Activated CD4-positive, alpha-beta T cell treated with anti-CD3 and anti-CD28 coated beads for 36 hours (primary cell): Measurements from ENCODE around the gene ZNF746. TPM values are rescaled to one million over a fixed set of nuclear protein-coding genes. Genes with fewer than 3 reads are reported as not detected.
"Not testable (repeated sequence)": the region's sequence is repeated elsewhere in the genome, so short reads cannot be mapped to it uniquely, and the experiment has no call there.

ENCODE experiments used
- ATAC-seq: fragments of 200-7000 bp; cut with Tn5 transposase; one replicate; pipeline ENCODE4 v1.10.0; 2021; ENCODE audit warnings: mild to moderate bottlenecking, moderate library complexity
- CTCF ChIA-PET: fragments of 350-600 bp; sonication (Branson Sonifier 250); formaldehyde crosslinking; loops from one replicate; lab custom pipeline; 2021; ENCODE audit warnings: antibody characterized with exemption; lab: Charles Lee
- POLR2A ChIA-PET: fragments of 350-600 bp; sonication (Branson Sonifier 250); formaldehyde crosslinking; loops from one replicate; lab custom pipeline; 2021; ENCODE audit warnings: antibody characterized with exemption, inconsistent platforms; lab: Charles Lee
- DNase-seq: peaks from one replicate; pipeline ENCODE4 v3.0.0-alpha.2; 2020
- H3K27ac Mint-ChIP-seq: one replicate; pipeline ENCODE4 v1.8.0; 2021; ENCODE audit warnings: mixed read lengths
- H3K27me3 Mint-ChIP-seq: one replicate; pipeline ENCODE4 v1.8.0; 2021; ENCODE audit warnings: mixed read lengths
- H3K36me3 Mint-ChIP-seq: one replicate; pipeline ENCODE4 v1.8.0; 2021; ENCODE audit warnings: low read depth, mixed read lengths
- H3K4me1 Mint-ChIP-seq: one replicate; pipeline ENCODE4 v1.8.0; 2021; ENCODE audit warnings: mixed read lengths
- H3K4me3 Mint-ChIP-seq: one replicate; pipeline ENCODE4 v1.8.0; 2021; ENCODE audit warnings: mild to moderate bottlenecking, moderate library complexity, mixed read lengths
- H3K9me3 Mint-ChIP-seq: one replicate; pipeline ENCODE4 v1.8.0; 2021; ENCODE audit warnings: low read depth, mixed read lengths
- intact Hi-C, 2 experiments: fragments of 100-400 bp; cut with DNase I in 1 of 2; cut with micrococcal nuclease in 1 of 2; formaldehyde crosslinking; loops; one replicate each; pipeline versions ENCODE4 v1.14.2 to v1.15.1; 2022 to 2024; cut with DNase I, micrococcal nuclease
- total RNA-seq, 2 experiments: library from RNA; stranded (reverse); gene quantifications; one replicate each; pipeline ENCODE4 v1.2.3, GENCODE V29; 2021

Gene ZNF746
- total RNA-seq, 2 experiments from 2014 or later, result 14.2 to 15.2 TPM

GRCh38 chr7:149459201-149459539, 38.4 kb downstream of the ZNF746 start:
- Mint-ChIP-seq H3K27me3 (peaks cover 3% of the 10 kb centered on the region), H3K4me1 (peaks cover 21% of the 10 kb centered on the region), H3K9me3 (no peaks in the 10 kb centered on the region), H3K4me3 (peak overlapping the region; percentile 74), H3K27ac (peak overlapping the region; percentile 53), H3K36me3 (peaks cover 14% of the 10 kb centered on the region)
- ChIA-PET CTCF (interaction anchor here (1.1 to 3.2 kb wide), 2 partner anchors 36 to 37 kb away, joined by 3 to 14 read pairs; no protein-coding TSS in a partner anchor), POLR2A (interaction anchor here (0.5 to 0.7 kb wide), 3 partner anchors 21 to 337 kb away, joined by 3 to 4 read pairs (median 3); no protein-coding TSS in a partner anchor)
- DNase-seq (no peak), ATAC-seq (no peak)
- intact Hi-C loops, result loop anchor here in 1 of 2 experiments (2.0 kb wide), 1 partner anchor 36 kb away; no protein-coding TSS in a partner anchor

DNA sequence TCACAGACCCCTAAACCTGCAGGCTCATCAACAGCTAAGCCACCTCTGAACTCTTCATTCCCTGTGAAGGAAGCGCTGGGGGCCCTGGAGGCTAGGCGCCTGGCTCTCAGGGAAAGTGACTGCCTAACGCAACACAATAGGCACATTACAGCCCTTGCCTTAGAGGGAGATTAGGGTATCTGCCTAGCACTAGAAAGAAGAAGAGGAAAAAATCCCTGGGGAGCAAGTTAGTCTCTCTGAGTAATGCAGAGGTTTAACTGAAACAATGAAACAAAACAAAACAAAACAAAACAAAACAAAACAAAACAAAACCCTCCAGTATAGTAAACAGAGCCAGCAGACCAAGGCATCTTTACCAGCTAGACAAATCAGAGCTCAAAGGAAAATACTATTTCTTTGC, 39.4 kb downstream of the ZNF746 start:
- H3K9me3 Mint-ChIP-seq, result no peaks in the 10 kb centered on the region
- H3K36me3 Mint-ChIP-seq, result peaks cover 14% of the 10 kb centered on the region
- peaks cover 3% of the 10 kb centered on the region for H3K27me3 Mint-ChIP-seq
- H3K4me3 Mint-ChIP-seq, result peak overlapping the region; percentile 74
- ATAC-seq (no peak), DNase-seq (no peak)
- ChIA-PET POLR2A (interaction anchor here (0.6 kb wide), 1 partner anchor 44 kb away, joined by 4 read pairs; no protein-coding TSS in a partner anchor), CTCF (interaction anchor here (0.6 to 3.2 kb wide), 6 partner anchors 13 to 492 kb away, joined by 3 to 14 read pairs (median 3); no protein-coding TSS in a partner anchor)
- H3K27ac Mint-ChIP-seq, result peak overlapping the region; percentile 26
- intact Hi-C loops, result loop anchor here in 1 of 2 experiments (2.0 kb wide), 1 partner anchor 35 kb away; no protein-coding TSS in a partner anchor
- H3K4me1 Mint-ChIP-seq, result peaks cover 21% of the 10 kb centered on the region

GRCh38 chr7:149457766-149458165, 39.8 kb downstream of the ZNF746 start:
- Mint-ChIP-seq H3K4me3 (no peak overlapping the region), H3K9me3 (no peaks in the 10 kb centered on the region), H3K4me1 (peaks cover 21% of the 10 kb centered on the region), H3K27ac (no peak overlapping the region), H3K27me3 (peaks cover 3% of the 10 kb centered on the region), H3K36me3 (peaks cover 16% of the 10 kb centered on the region)
- intact Hi-C loops, result loop anchor here in 1 of 2 experiments (2.0 kb wide), 1 partner anchor 35 kb away; no protein-coding TSS in a partner anchor
- ChIA-PET CTCF (interaction anchor here (0.6 to 1.1 kb wide), 4 partner anchors 13 to 492 kb away, joined by 3 read pairs; no protein-coding TSS in a partner anchor), POLR2A (no interaction called here)
- DNase-seq, result no peak
- ATAC-seq, result no peak

DNA sequence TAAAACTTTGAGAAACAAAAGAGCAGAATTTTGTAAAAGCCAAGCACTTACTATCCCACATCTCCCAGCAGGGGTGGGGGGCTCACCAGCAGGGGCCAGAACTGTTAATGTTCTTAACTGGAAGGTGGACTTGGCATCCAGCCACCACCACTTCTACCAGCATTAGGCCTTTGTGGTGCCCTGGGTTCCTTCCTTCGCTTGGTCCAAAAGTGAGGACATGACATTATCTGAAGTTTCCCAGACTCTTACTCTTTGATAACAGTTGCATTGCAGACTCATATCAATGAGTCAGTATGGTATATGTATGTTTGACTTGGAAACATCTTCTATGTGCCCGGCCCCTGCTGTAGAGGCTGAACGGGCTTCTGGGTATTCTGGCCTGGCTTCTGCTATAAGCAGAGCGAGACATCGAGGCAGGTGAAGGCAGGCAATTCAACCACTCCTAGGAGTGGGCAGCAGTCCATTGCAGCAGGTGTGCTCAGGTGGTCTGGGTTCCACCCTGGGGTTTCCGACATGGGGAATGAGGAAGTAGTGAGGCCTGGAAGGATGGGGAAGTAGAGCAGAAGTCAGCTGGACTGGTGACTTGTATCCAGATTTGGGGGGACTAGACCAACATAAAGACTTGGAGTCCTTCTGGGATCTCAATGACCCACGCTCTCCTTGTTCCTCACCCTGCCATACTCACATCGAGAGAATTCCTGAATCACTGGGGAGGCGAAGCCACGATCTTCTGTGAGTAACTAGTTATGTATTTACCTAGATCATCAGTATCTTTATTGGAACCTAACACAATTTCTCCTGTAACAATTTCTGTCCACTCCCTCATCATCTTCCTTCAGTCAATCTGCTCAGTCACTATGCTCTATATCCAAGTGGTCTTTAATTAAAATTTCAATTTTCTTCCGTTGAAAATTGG, 40.8 kb downstream of the ZNF746 start:
- Mint-ChIP-seq H3K27me3 (no peaks in the 10 kb centered on the region), H3K9me3 (no peaks in the 10 kb centered on the region), H3K36me3 (peaks cover 16% of the 10 kb centered on the region), H3K4me3 (no peak overlapping the region), H3K4me1 (peaks cover 21% of the 10 kb centered on the region), H3K27ac (no peak overlapping the region)
- no peak for DNase-seq
- CTCF ChIA-PET, result interaction anchor here (1.0 kb wide), 1 partner anchor 34 kb away, joined by 3 read pairs; no protein-coding TSS in a partner anchor
- intact Hi-C loops, result no loop called here
- POLR2A ChIA-PET, result no interaction called here
- ATAC-seq, result no peak

- Mint-ChIP-seq H3K27ac (no peak overlapping the region), H3K9me3 (no peaks in the 10 kb centered on the region), H3K36me3 (peaks cover 24% of the 10 kb centered on the region), H3K4me1 (peaks cover 16% of the 10 kb centered on the region), H3K27me3 (no peaks in the 10 kb centered on the region), H3K4me3 (no peak overlapping the region)
- ATAC-seq (no peak), DNase-seq (no peak)
- CTCF ChIA-PET, result interaction anchor here (0.7 to 1.0 kb wide), 2 partner anchors 33 to 237 kb away, joined by 3 read pairs; no protein-coding TSS in a partner anchor
- intact Hi-C loops, result no loop called here
- POLR2A ChIA-PET, result no interaction called here
Measured at GRCh38 chr7:149455175-149455950, 42.2 kb downstream of the ZNF746 start.

GRCh38 chr7:149454750-149455149, 42.9 kb downstream of the ZNF746 start:
- POLR2A ChIA-PET, result no interaction called here
- Mint-ChIP-seq H3K4me3 (no peak overlapping the region), H3K36me3 (peaks cover 29% of the 10 kb centered on the region), H3K27me3 (no peaks in the 10 kb centered on the region), H3K9me3 (no peaks in the 10 kb centered on the region), H3K27ac (peak overlapping the region; percentile 7), H3K4me1 (peaks cover 16% of the 10 kb centered on the region)
- ATAC-seq (no peak), DNase-seq (no peak)
- intact Hi-C loops, result no loop called here
- CTCF ChIA-PET, result interaction anchor here (0.6 to 1.2 kb wide), 2 partner anchors 10 to 57 kb away, joined by 3 to 7 read pairs; no protein-coding TSS in a partner anchor

DNA sequence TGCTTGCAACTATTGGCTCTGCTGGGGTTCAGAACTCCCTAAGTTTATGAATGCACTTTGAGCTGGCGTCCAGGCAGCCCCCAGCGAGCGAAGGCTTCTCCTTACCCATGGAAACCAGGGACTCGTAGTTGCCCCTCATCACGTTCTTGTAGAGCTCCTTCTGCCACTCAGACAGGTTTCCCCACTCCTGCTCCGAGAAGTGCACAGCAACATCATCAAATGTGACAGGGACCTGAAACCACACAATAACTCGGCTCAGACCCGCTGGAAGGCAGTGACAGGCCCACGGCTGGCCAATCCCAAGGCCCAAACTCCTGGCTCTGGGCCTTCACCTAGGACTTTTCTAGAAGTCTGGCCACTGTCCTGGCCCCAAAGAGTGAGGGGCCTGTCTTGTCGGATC, 43.6 kb downstream of the ZNF746 start:
- intact Hi-C loops, result no loop called here
- no peak for DNase-seq
- Mint-ChIP-seq H3K27ac (no peak overlapping the region), H3K27me3 (no peaks in the 10 kb centered on the region), H3K4me1 (peaks cover 15% of the 10 kb centered on the region), H3K4me3 (no peak overlapping the region), H3K9me3 (no peaks in the 10 kb centered on the region), H3K36me3 (peaks cover 34% of the 10 kb centered on the region)
- no peak for ATAC-seq
- ChIA-PET POLR2A (no interaction called here), CTCF (interaction anchor here (0.6 to 1.2 kb wide), 2 partner anchors 9 to 56 kb away, joined by 3 to 7 read pairs; no protein-coding TSS in a partner anchor)

DNA sequence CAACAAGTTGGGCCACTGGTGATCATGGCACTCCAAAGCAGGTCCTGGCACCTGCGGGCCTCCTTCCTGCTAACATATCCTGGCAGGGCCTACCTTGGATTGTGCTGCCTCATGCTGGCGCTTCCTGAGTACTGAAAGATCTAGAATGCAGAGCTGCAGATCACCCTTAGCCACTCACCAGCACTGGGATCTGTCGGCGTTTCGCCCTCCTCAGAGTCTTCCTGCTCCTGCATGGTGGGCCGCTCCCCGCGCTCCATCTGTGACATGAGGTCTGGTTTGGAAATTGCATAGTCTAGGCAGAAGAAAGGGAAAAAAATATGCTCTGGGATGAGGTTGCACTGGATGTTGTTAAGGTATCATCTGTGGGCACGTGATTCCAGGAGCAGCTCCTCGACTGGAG, 46.8 kb downstream of the ZNF746 start:
- no peaks in the 10 kb centered on the region for H3K9me3 Mint-ChIP-seq
- no peak overlapping the region for H3K27ac Mint-ChIP-seq
- intact Hi-C loops, result no loop called here
- H3K36me3 Mint-ChIP-seq, result peaks cover 38% of the 10 kb centered on the region
- H3K4me1 Mint-ChIP-seq, result no peaks in the 10 kb centered on the region
- ChIA-PET POLR2A (no interaction called here), CTCF (no interaction called here)
- H3K4me3 Mint-ChIP-seq, result no peak overlapping the region
- DNase-seq (no peak), ATAC-seq (no peak)
- H3K27me3 Mint-ChIP-seq, result no peaks in the 10 kb centered on the region

DNA sequence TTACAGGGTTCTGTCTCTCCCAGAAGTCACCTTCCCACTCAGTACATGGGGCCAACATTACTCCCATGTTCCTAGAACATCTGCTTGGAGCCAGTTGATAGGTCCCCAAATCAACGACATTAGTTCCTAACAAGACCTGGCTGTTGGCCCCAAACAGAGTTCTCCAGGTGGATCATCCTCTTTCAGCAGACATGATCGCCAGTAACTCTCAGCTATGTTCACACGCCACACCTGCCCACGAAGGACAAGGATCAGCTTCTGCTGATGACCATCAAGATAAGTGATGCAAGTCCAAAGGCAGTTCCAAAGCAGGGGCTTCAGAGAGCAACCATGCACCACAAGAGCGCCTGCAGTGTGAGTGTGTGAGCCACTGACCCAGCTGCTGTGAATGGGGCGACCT, 47.7 kb downstream of the ZNF746 start:
- peaks cover 36% of the 10 kb centered on the region for H3K36me3 Mint-ChIP-seq
- no peak for DNase-seq
- CTCF ChIA-PET, result no interaction called here

DNA sequence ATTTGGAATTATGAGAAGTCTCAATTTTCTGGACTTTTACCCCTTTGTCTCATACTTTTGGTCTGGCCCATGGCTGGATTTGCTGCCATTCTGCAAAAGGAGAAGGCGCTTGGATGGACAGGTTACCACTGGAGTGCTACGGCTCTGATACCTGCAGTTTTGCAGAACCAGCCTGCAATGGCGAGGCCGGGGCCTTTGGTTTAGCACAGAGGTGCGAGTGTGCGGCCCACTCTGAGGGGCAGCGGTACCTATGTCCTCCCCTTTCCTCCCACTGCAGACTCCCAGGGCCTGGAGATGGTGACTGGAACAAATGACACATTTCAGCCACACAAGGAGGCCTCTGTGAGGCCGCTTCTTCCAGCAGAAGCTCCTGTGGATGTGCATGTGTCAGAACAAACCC, 48.6 kb downstream of the ZNF746 start:
- Mint-ChIP-seq H3K36me3 (peaks cover 35% of the 10 kb centered on the region), H3K4me1 (no peaks in the 10 kb centered on the region), H3K27ac (no peak overlapping the region), H3K9me3 (no peaks in the 10 kb centered on the region), H3K27me3 (no peaks in the 10 kb centered on the region), H3K4me3 (no peak overlapping the region)
- ChIA-PET POLR2A (no interaction called here), CTCF (no interaction called here)
- DNase-seq (no peak), ATAC-seq (no peak)
- intact Hi-C loops, result no loop called here

More for the DNA sequence above, 47.7 kb downstream of the ZNF746 start:
- H3K4me3 Mint-ChIP-seq, result no peak overlapping the region
- no peaks in the 10 kb centered on the region for H3K27me3 Mint-ChIP-seq
- POLR2A ChIA-PET, result no interaction called here
- H3K9me3 Mint-ChIP-seq, result no peaks in the 10 kb centered on the region
- intact Hi-C loops, result no loop called here
- H3K4me1 Mint-ChIP-seq, result no peaks in the 10 kb centered on the region
- ATAC-seq, result no peak
- H3K27ac Mint-ChIP-seq, result no peak overlapping the region

GRCh38 chr7:149446026-149446425, 51.6 kb downstream of the ZNF746 start:
- H3K4me3 Mint-ChIP-seq, DNase-seq, CTCF ChIA-PET, H3K27me3 Mint-ChIP-seq, H3K4me1 Mint-ChIP-seq, ATAC-seq, POLR2A ChIA-PET, H3K9me3 Mint-ChIP-seq, H3K27ac Mint-ChIP-seq, intact Hi-C loops: not testable (repeated sequence)
- H3K36me3 Mint-ChIP-seq, result peaks cover 34% of the 10 kb centered on the region
